ENCODE results near the gene N4BP2L2.

The N4BP2L2 gene

GRCh38 chr13:32496599-32497160 is 41.9 kb downstream of the N4BP2L2 start:
- TF ChIP-seq, protein P1, sequence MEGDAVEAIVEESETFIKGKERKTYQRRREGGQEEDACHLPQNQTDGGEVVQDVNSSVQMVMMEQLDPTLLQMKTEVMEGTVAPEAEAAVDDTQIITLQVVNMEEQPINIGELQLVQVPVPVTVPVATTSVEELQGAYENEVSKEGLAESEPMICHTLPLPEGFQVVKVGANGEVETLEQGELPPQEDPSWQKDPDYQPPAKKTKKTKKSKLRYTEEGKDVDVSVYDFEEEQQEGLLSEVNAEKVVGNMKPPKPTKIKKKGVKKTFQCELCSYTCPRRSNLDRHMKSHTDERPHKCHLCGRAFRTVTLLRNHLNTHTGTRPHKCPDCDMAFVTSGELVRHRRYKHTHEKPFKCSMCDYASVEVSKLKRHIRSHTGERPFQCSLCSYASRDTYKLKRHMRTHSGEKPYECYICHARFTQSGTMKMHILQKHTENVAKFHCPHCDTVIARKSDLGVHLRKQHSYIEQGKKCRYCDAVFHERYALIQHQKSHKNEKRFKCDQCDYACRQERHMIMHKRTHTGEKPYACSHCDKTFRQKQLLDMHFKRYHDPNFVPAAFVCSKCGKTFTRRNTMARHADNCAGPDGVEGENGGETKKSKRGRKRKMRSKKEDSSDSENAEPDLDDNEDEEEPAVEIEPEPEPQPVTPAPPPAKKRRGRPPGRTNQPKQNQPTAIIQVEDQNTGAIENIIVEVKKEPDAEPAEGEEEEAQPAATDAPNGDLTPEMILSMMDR (IDR thresholded peaks at IDR 0.05) = no peak

- TF ChIP-seq, protein P1 (IDR thresholded peaks at IDR 0.05) = no peak
These were observed 42.8 kb downstream of the N4BP2L2 start for GRCh38 chr13:32495841-32496240.

GRCh38 chr13:32495429-32495828 is 43.2 kb downstream of the N4BP2L2 start:
- TF ChIP-seq, protein P1 (IDR thresholded peaks at IDR 0.05) = no peak

DNA sequence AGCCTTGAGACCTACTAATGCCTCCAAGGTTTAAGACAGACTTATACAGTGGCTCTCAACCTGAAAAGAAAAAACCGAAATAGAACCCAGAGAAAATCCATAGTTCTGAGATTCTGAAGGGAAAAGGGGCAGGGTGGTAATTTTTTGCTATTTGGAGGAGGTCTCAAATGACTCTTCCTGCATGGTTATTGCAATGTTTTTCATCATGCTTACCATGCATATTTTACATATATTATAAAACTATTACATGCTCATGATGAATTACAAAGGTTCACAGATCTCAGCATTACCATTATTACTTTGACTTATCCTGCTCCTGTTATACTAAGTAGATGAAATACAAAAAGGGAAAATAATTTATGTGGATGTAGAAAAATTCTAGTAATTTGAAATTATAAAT is 47.6 kb downstream of the N4BP2L2 start:
- TF ChIP-seq, protein P1 (IDR thresholded peaks at IDR 0.05) = no peak

DNA sequence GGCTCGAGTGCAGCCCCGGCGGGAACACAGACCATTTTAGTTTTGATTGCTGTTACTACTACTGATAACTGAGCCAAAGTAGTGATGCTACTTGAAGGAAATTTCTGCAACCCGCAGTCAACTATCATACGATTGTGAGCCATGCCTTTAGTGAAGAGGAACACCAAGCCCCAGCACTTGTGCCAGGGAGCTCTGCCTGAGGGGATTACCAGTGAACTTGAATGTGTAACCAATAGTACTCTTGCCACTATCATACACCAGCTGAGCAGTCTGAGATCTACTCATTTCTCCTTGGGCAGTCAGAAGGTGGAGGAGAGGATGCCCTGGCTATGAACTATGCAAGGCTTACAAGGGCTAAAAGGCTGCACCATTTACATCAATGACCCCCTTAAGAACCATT is 61.7 kb downstream of the N4BP2L2 start:
- TF ChIP-seq, protein P1 (IDR thresholded peaks at IDR 0.05) = no peak

DNA sequence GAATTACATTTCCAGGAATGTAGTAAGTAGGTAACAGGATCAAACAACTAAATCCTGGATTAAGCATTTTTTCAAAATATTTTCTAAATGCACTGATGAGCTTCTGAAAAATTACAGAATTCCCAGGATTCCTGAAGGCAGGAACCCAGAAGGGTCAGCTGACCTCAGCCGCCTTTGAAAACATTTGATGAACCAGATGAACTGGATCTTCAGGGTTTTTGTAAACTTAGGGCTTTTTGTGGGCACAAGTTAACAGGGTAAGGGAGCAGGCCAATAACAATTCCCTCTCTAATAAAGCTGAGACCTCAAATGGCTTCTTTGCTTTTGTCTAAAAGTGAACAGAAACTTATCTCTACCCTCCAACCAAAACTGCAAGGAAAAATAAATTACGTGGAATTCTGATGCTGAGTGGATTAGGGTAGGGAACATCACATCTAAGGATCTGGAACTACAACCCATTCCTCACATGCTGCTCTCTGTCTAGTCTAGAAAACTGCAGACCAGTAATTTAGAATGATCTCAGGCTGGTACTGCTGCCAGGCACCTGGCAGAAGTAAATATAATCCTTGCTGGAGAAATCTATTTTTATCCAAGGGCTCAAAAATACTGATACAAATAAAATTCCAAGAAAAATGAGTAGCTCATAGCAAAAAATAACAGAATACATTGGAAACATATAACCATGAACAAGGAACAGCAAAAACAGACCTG is 62.4 kb downstream of the N4BP2L2 start:
- TF ChIP-seq, protein P1 (IDR thresholded peaks at IDR 0.05) = no peak

GRCh38 chr13:32474999-32475792 is 63.4 kb downstream of the N4BP2L2 start:
- TF ChIP-seq, protein P1 (IDR thresholded peaks at IDR 0.05) = no peak
